SU-DHL-6 (cell line): ENCODE data around the gene GPR89B.
"Not testable (repeated sequence)": the region's sequence is repeated elsewhere in the genome, so short reads cannot be mapped to it uniquely, and the experiment has no call there.

Experiments used
- EZH2phosphoT487 ChIP-seq: fragments of 200-600 bp; sonication (generic), shearing (Covaris generic); conservative IDR thresholded peaks from 2 replicates; pipeline ENCODE4 v1.6.1; 2018; ENCODE audit warnings: mild to moderate bottlenecking, antibody characterized with exemption, low read length, moderate library complexity, mixed read lengths
- TF ChIP-seq, protein P1 (sequence below): fragments of 200-600 bp; sonication (generic); IDR thresholded peaks from one replicate; pipeline ENCODE4 v1.5.1; 2017; ENCODE audit warnings: antibody characterized with exemption, mild to moderate bottlenecking, low read length, moderate library complexity; ENCODE audit not compliant: insufficient read depth, poor library complexity, severe bottlenecking

DNA sequence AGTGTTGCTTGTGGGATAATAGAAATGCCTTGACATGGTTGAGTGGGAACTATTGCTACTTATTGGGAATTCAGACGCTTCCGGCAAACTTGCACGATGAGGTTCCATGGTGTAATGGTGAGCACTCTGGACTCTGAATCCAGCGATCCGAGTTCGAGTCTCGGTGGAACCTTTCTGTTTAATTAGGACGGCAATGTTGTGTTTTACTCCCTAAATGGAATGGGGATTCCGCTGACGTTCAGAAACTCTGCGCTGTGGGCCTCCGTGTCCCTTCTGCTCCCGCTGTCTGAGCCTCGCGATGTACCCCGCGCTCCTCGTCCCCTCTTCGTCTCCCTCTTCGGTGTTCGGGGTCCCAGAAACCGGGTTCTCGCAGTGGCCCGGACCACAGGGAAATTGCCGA, 104.5 kb downstream of the GPR89B start:
- TF ChIP-seq, protein P1, sequence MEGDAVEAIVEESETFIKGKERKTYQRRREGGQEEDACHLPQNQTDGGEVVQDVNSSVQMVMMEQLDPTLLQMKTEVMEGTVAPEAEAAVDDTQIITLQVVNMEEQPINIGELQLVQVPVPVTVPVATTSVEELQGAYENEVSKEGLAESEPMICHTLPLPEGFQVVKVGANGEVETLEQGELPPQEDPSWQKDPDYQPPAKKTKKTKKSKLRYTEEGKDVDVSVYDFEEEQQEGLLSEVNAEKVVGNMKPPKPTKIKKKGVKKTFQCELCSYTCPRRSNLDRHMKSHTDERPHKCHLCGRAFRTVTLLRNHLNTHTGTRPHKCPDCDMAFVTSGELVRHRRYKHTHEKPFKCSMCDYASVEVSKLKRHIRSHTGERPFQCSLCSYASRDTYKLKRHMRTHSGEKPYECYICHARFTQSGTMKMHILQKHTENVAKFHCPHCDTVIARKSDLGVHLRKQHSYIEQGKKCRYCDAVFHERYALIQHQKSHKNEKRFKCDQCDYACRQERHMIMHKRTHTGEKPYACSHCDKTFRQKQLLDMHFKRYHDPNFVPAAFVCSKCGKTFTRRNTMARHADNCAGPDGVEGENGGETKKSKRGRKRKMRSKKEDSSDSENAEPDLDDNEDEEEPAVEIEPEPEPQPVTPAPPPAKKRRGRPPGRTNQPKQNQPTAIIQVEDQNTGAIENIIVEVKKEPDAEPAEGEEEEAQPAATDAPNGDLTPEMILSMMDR: not testable (repeated sequence)
- not testable (repeated sequence) for TF ChIP-seq EZH2phosphoT487
